ENCODE measurements around the gene SEC16A.

SEC16A gene

DNA sequence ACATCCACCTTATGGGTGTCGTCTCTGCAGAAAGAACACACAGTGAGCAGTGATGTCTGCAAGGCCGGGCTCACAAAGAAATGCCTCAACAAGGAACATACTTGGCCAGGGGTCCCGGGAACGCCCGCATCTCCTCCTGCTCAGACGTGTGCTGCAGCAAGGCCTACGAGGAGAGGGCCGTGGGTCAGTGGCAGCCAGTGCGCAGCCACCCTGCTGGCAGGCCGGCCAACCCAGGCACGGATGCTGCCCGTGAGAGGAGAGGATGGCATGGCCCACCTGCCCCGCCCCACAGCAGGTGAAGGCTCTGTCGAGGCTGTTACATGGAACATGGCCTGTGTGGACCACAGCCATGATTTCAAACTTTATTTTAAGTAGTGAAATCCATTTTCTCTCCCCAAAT is 19.3 kb downstream of the SEC16A start:
- FAIRE-seq: no peak
- no peak for DNase-seq (ENCODE audit: insufficient read length, low spot score)
- no peak for TF ChIP-seq POLR2A (IDR thresholded peaks at IDR 0.05; ENCODE audit: low read depth, low read length)

DNA sequence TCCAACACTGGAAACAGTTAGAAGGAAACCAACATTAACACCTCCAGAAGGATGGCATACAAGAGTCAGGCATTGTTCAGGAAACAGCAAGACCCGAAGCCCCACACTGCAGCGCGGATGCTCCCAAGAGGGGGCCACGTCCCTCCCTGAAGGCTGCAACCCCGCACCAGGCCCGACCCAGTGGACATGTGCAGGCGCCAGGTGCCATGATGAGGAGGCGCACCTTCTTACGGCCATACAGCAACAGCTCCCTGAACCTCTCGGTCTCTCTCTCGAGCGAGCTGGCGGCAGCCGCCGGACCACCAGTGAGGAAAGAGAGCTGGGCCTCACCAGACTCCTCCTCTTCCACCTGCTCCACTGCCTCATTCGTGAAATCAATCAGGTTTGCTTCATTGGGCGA is 20.2 kb downstream of the SEC16A start:
- TF ChIP-seq POLR2A (IDR thresholded peaks at IDR 0.05; ENCODE audit: low read depth, low read length): no peak
- no peak for FAIRE-seq
- DNase-seq (ENCODE audit: insufficient read length, low spot score): no peak

DNA sequence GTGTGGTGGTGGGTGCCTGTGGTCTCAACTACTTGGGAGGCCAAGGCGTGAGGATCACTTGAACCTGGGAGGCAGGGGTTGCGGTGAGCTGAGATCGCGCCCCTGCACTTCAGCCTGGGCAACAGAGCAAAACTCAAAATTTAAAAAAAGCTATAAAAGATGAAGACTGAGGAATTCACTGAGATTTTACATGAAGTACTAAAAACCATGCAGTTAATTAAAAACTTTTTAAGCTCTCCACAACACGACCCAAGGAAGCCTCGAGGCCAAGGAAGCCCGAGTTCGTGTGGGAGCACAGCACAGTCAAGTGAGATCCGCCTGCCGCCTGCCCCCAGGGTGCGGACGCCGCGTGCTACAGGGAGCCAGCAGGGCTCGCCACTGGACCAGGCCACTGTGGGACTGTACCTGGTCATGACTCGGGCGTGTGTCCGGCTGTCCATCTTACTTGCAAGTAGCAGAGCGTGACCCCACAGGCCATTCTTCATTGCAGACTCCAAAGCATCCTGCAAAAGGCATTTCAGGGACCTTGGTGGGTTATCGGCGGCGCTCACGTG is 22.0 kb downstream of the SEC16A start:
- DNase-seq (ENCODE audit: insufficient read length, low spot score) (no peak), FAIRE-seq (no peak)
- no peak for TF ChIP-seq POLR2A (IDR thresholded peaks at IDR 0.05; ENCODE audit: low read depth, low read length)

DNA sequence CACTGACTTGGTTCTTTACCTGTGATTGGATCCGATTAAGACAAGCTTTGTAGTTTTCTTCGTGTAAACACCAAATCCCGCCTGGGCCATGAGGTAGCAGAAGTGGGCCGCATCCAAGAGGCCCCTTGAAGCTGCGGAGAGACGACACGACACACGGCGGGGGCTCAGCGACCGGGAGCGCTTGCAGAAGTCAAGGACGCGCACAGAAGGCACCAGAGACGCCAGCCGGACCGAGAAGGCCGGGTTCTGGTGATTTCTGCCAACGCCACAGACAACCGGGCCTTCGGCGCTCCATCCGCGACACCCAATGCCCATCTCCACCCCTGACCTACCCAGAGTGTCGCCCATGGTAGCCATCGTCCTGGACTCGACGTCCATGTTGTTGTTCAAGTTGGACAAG is 23.4 kb downstream of the SEC16A start:
- DNase-seq (ENCODE audit: insufficient read length, low spot score): no peak
- FAIRE-seq: no peak
- TF ChIP-seq POLR2A (IDR thresholded peaks at IDR 0.05; ENCODE audit: low read depth, low read length): no peak

DNA sequence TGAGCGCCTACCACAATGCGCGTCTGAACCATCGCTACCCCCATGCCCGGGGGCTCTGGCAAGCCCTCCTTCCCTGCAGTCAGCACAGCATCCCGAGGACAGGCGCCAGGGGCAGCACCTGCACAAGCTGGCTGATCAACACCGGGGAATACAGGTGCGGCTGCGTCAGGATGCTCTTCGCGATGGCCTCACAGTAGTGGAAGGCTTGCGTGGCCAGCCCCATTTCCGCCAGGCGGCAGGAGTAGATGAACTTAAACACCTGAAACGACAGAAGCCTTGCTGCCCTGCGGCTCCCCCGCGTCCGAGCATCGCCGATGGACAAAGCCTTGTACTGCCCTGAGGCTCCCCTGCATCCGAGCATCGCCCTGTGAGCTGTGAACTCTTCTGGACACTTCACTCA is 25.5 kb downstream of the SEC16A start:
- TF ChIP-seq POLR2A (IDR thresholded peaks at IDR 0.05; ENCODE audit: low read depth, low read length): no peak
- FAIRE-seq (no peak), DNase-seq (ENCODE audit: insufficient read length, low spot score) (no peak)

DNA sequence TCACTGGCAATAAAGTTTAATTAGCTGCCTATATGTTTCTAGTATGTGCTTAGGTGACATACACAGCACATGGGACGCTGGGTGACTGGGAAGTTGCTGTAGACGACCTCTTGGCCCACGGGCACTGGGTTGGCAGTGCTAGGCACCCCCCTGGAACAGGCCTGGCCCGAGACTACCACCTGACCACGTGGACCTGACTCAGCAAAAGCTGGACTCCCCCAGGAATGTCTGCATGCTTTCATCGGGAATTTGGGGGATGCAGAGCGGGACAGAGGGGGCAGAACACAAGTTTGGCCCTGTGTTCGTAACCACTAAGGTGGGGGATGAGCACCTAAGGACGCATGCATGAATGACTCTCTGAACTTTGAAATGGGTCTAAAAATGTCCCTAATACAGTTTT is 26.6 kb downstream of the SEC16A start:
- FAIRE-seq (no peak), DNase-seq (ENCODE audit: insufficient read length, low spot score) (no peak)
- TF ChIP-seq POLR2A (IDR thresholded peaks at IDR 0.05; ENCODE audit: low read depth, low read length): no peak

DNA sequence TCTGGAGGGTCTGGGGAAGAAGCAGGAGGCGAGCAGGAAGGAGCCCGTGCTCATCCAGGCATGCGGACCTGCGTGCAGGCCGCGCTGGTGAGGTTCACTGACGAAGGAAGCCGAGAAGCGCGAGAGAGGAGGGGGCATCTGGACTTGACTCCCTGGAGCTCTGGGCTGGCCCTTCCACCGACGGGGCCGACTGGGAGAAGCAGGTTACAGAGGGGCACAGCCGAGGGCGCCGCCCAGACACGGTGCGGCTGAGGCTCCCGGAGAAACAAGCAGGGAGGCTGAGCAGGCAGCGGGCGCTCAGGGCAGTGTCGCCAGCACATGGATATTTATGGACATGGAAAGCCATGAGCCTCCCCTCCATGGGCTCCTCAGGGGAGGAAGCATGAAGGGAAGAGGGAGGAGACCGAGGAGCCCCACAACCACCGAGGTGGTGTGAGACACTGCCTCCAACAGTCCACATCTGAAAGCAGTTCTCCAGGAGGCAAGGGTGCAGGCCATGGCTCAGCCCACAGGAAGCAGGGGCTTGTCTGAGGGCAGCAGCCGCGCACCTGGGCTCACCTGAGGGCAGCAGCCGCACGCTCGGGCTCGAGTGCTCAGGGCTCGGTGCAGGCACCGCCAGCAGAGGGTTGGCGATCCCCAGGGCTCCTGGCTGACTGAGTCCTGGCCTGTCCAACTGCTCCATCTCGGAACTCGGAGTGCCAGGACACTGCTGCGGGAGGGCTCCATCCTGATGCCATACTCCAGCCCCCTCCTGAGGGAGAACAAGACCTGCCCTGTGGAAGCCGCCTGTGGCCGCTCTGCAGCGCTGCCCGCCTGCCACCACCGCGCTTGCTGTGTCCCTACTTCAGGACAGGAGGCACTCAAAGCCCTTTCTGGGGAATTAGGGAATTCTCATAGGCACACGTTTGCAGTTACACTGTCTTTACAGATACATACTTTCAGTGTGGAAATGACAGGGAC is 27.5 kb downstream of the SEC16A start:
- no peak for FAIRE-seq
- no peak for TF ChIP-seq POLR2A (IDR thresholded peaks at IDR 0.05; ENCODE audit: low read depth, low read length)
- DNase-seq (ENCODE audit: insufficient read length, low spot score): no peak

DNA sequence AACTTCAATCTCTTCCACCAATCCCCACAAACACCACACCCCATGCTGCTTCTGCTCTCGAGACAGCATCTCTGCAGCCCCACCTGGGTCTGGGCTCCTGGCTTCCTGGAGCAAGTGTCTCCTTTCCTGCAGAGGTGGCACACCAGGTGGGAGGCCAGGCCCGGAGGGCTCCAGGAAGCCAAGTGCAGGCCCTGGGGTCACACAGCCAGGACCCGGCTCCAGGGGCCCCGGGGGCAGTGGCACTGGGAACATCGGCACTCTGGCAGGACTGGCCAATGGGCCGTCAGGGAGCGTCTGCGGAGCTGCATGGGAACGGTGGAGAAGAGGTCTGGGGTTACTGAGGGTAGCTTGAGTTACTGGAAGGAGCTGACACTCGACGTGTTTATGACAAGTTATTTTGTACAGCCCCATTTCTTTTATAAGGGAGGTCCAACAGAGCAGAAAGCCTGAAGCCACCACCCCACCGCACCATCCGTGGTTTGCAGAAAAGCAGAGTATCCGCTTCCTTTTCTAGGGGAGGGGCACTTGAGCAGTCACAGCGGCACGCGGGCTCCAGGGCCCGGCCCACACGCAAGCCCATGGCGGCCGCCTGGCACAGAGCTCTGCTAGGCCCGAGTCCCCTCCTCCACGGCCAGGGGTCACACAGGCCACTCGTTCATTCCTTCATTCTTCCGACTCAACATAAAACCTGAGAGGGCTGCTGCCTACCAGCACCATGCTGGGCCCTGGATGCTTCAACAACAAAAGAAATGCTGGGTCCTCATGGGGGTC is 28.6 kb downstream of the SEC16A start:
- no peak for DNase-seq (ENCODE audit: insufficient read length, low spot score)
- no peak for FAIRE-seq
- no peak for TF ChIP-seq POLR2A (IDR thresholded peaks at IDR 0.05; ENCODE audit: low read depth, low read length)

DNA sequence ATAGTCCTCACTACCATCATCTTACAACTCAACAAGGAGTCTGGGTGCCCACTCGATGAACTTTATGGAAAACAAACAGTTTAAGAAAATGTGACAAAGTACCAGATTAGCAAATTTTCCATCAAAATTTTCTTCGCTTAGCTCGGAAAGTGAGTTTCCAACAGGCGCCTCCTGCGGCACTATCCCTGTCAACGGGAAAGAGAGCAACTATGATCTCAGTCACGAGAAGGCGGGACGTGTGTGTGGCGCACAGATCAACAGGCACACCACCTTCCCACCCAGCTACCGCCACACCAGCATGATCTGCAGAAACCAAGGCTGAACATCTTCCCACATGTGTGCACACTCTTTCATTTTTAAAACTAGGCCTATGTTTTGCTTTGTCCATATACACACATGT is 29.5 kb downstream of the SEC16A start:
- FAIRE-seq (no peak), DNase-seq (ENCODE audit: insufficient read length, low spot score) (no peak)
- no peak for TF ChIP-seq POLR2A (IDR thresholded peaks at IDR 0.05; ENCODE audit: low read depth, low read length)

DNA sequence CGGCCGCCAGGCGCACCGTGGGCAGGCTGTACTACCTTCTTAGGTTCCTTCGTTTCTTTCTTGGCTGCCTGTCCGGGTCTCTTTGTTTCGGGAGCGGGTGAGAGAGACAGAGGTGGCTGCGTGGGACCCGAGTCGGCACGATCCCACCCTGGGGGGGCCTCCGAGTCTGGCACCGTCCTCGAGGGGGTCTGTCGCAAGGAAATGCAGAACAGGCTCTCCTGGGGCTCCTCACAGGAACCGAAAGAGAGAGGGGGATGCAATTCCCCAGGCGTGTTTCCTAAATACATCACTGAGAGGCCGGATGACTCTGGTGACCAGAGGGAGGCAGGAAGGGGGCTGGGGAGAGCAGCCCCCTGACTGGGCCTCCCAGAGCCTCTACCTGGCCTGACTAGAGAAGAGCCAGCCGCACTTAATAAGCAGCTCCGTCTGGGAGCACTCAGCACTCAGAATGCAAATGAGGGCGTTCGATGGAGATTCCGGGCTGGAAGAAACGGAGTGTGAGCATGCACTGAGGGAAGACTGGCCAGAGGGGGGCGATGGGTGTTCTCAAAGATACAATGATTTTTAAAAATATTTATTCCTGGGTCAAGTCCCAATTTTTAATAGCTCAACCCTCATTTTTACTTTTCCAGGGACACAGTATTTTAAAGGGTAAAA is 31.5 kb downstream of the SEC16A start:
- FAIRE-seq (no peak), DNase-seq (ENCODE audit: insufficient read length, low spot score) (no peak)
- TF ChIP-seq POLR2A (IDR thresholded peaks at IDR 0.05; ENCODE audit: low read depth, low read length): no peak

DNA sequence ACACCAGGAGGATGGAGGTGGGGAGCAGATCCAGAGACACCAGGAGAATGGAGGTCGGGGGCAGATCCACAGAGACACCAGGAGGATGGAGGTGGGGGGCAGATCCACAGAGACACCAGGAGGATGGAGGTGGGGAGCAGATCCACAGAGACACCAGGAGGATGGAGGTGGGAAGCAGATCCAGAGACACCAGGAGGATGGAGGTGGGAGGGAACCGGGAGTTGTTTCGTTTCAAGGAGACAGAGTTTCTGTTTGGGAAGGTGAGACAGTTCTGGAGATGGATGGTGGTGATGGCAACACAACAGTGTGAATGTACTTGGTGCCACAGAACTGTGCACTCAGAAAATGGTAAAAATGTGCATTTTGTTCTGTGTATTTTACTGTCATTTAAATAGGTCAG is 34.2 kb downstream of the SEC16A start:
- no peak for DNase-seq (ENCODE audit: insufficient read length, low spot score)
- no peak for TF ChIP-seq POLR2A (IDR thresholded peaks at IDR 0.05; ENCODE audit: low read depth, low read length)
- FAIRE-seq: no peak

DNA sequence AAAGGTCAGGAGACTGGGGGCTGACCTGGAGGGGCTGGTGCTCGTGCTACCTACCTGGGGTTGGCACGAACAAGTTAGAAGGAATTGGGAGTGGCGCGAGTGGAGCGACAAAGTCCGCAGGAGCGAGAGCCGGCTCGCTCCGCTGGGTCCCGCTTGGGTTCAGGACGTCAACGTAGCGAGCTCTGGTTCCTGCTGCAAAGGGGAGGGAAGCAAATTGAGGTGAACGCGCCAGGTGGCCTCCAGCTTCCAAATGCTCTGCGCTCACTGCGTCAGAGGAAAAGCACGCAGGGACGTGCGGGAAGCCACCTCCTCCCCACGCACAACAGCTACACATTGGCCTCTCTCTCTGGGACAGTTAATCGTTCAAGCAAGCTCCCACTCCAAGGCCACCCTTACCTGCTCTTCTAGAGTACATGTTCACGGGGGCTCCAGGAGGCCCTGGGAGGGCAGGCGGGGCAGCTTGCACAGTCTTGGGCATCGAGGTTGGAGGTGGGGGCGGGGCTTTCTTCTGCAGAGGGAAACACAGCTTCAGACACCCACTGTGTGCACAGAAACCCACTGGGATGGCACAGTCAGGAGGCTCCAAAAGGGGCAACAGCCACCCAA is 35.6 kb downstream of the SEC16A start:
- FAIRE-seq (no peak), DNase-seq (ENCODE audit: insufficient read length, low spot score) (no peak)
- no peak for TF ChIP-seq POLR2A (IDR thresholded peaks at IDR 0.05; ENCODE audit: low read depth, low read length)

DNA sequence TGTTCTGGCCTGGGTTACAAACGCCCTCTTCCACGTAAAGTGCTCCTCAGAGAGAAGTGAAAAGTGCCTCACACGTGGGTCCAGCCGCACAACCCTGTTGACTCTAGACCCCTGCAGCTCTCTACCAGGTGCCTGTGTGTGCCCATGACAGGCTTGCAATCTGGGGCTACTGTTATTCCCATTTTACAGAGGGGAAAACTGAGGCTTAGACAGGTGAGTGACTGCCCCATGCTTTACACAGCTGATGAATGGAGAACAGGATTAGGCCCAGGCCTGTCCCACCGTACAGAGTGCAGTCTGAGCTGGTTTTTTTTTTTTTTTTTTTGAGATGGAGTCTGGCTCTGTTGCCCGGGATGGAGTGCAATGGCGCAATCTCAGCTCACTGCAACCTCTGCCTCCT is 37.0 kb downstream of the SEC16A start:
- DNase-seq (ENCODE audit: insufficient read length, low spot score) (no peak), FAIRE-seq (no peak)
- TF ChIP-seq POLR2A (IDR thresholded peaks at IDR 0.05; ENCODE audit: low read depth, low read length): no peak

DNA sequence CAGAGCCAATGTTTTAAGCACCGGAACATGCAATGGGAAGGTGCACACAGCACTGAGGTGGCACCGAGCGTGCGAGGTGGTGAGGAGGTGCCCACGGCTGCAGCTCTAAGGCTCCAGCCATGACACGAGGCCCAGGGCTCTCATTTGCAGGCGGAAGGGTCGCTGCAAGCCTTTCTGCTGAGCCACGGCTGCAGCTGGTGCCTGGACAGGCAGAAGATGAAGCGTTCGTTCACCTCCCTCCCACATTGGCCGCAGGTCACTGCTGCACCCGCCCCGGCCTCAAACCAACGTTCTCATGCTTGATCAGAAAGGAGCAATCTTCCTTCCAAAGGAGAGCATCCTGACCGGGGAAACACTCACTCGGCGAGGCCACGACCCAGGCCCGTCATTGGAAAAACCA is 38.7 kb downstream of the SEC16A start:
- TF ChIP-seq POLR2A (IDR thresholded peaks at IDR 0.05; ENCODE audit: low read depth, low read length): no peak
- no peak for FAIRE-seq
- no peak for DNase-seq (ENCODE audit: insufficient read length, low spot score)

Data from H54 (cell line).